Activated T-cell treated with anti-CD3 and anti-CD28 coated beads for 24 hours (primary cell): ENCODE measurements around the gene CCDC190.
"Not testable (repeated sequence)": the region's sequence is repeated elsewhere in the genome, so short reads cannot be mapped to it uniquely, and the experiment has no call there.

Experiments used
- DNase-seq: peaks from one replicate; pipeline ENCODE4 v3.0.0-alpha.2; 2020; ENCODE audit warnings: low read depth

Gene CCDC190

DNA sequence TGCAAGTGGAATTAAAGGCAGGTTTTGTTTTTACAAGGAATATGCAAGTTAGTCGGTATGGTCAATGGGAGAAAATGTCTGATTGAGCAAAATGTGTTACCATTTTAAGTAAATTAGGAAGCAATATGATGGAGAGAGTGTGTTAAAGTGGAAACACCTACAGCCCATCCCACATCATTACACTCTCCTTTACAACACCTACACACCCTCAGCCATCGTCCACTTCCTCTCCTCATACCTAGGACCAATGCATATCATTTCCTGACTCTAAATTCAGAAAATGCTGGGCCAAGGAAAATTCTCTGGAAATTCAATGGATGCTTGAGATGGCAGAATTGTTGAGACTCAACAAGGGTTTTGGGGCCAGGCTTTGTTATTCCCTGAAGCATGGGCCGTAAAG lies 16.4 kb upstream of the CCDC190 start:
- DNase-seq = no peak

DNA sequence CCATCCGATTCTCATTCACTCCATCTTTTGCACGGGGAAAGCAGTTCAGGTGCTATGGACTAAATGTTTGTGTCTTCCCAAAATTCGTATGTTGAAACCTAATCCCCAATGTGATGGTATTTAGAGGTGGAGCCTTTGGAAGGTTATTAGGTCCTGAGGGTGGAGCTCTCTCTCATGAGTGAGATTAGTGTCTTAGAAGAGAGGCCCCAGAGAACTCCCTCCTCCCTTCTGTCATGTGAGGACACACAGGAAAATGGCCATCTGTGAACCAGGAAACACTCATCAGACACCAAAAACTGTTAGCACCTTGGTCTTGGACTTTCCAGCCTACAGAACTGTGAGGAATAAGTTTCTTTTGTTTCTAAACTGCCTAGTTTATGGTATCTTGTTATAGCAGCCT lies 15.8 kb upstream of the CCDC190 start:
- no peak for DNase-seq

DNA sequence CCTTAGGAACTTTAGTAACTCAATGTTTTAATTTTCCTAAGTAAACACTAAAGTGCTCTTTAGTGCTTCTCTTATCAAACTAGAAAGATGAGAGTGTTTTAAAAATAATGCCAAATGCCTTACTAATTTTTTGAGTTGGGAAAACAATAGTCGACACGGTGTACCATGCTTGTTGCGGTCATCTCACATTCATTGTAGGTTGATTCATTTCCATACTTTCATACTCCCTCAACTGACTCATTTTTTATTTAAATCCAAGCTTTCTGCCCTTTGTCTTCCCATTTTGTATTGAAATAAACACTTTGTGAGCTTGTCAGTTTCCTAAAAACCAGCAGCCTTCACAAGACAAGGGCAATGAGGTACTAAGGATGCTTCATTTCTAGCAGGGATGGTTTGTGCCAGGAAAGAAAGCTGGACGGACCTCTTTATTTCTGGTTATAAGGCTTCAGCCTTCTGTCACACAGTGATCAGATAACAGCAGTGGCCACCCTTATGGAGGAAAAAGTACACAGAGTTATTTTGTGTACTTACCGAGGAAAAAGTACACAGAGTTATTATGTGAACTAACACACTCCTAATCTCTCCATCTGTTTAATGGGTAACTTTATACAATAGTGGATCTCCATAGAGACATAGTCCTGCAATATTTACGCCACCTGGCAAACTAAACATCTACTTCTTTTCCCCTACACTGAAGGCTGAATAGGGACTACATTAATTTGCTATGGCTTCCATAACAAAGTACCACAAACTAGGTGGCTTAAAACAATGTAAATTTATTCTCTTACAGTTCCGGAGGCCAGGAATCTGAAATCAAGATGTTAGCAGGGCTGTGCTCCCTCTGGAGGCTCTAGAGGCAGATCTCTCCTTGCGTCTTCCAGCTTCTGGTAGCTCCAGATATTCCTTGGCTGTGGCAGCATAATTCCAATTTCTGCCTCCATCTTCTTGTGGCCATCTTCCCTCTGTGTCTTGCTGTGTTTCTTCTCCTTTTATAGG lies 13.0 kb upstream of the CCDC190 start:
- no peak for DNase-seq

DNA sequence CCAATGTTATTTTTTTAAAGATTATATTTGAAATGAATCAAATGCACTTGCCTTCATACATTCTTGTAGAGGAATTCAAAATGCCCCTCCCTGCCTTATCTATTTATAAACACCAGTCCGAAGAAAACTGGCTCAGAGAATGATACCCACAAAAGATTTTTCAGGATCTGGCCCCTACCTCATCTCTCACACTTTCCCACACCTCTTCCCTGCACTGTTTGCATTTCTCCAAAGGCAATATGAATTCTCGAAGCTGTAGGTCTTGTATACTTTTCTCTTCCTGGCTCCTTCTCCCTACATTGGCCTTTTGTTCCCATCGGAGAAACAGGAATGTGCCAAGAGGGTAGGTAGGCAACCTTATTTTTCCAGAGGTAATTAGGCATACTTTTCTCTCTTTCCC lies 12.0 kb upstream of the CCDC190 start:
- DNase-seq = no peak

DNA sequence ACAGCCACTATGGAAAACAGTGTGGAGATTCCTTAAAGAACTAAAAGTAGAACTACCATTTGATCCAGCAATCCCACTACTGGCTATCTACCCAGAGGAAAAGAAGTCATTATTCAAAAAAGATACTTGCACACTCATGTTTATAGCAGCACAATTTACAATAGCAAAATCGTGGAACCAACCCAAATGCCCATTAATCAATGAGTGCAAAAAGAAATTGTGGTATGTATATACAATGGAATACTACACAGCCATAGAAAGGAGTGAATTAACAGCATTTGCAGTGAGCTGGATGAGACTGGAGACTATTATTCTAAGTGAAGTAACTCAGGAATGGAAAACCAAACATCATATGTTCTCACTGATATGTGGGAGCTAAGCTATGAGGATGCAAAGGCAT lies 10.4 kb upstream of the CCDC190 start:
- DNase-seq = not testable (repeated sequence)

DNA sequence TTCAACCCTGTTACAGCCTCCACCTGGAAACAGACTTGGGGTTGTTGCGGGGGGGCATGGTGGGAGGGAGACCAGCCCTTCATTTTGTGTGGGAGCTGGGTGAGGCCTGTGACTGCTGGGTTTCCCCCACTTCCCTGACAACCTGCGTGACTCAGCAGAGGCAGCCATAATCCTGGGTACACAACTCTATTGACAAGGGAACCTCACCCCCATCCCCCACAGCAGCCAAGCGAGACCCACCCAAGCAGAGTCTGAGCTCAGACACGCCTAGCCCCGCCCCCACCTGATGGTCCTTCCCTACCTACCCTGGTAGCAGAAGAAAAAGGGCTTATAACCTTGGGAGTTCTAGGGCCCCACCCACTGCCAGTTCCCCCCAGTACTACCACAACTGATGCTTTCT lies 8.0 kb upstream of the CCDC190 start:
- no peak for DNase-seq

DNA sequence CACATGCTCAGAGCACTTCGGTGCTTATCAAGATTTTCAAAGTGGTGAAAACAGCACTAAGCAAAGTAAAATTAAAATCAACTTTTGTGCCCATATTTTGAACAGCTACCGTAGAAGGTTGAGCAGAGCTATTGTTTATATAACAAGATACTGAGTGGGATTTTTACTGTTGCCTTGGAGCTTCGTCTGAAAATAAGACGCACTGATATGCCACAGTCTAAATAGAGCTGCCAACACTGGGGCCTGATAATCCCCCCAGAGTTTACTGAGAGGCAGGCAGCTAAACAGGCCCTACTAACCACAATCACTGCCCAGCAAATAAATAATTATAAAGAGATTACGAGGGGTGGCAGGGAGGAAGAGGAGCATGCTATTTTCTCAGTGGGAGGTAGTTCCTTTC lies 650 bp upstream of the CCDC190 start:
- no peak for DNase-seq

DNA sequence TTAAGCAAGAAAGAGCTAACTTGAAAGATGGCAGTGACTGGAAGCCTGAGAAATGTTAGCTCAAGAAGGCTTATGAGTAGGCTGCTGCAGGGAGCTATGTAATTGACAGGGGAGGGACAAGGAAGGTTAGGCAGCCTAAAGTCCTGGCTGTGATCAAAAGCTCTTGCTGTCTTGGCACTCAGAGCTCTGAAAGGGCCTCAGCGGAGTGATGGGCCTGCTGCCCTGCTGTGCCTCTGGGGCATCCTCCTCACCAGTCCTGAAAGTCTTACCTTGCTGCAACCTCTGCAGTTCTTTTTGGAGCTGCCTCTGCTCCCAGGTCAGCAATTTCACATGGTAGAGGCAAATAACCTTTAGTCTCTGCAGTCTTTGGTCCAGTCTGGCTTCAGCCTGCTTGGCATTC lies 1.8 kb downstream of the CCDC190 start:
- no peak for DNase-seq

DNA sequence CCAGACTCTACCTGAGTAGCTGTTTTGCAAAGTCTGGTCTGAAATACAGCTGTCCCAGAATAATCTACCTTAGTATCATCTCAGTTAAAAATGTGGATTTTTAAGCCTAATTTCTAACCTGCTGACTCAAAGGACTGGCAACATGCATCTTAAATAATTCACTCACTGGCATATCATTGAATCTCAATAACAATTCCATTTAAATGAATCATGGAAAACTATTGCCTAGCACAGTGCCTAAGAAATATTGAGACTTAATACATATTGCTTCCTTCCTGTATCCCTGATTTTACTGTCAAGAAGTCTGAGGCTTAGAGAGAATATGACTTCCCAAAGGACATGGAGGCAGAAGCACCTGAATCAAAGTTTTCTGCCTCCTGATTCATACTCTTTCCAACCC lies 3.1 kb downstream of the CCDC190 start:
- DNase-seq = no peak

DNA sequence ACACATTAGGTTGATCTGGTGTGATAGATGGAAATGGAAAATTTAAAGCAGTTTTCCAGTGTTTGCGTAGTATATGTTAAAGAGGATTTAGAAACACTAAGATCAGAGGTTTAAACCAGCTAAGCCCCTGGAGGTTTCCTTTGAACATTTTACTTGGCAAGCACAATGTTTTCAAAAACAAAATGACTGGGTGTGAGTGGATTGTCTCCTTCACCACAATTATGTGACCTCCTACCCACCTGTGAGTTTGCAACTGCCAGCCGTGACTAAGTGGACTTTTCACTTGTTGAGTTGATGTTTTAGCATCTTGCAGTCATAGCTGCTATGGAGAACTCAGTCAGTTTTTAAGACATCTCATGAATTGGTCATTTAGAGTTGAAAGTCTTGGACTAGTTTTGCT lies 4.7 kb downstream of the CCDC190 start:
- DNase-seq = no peak

DNA sequence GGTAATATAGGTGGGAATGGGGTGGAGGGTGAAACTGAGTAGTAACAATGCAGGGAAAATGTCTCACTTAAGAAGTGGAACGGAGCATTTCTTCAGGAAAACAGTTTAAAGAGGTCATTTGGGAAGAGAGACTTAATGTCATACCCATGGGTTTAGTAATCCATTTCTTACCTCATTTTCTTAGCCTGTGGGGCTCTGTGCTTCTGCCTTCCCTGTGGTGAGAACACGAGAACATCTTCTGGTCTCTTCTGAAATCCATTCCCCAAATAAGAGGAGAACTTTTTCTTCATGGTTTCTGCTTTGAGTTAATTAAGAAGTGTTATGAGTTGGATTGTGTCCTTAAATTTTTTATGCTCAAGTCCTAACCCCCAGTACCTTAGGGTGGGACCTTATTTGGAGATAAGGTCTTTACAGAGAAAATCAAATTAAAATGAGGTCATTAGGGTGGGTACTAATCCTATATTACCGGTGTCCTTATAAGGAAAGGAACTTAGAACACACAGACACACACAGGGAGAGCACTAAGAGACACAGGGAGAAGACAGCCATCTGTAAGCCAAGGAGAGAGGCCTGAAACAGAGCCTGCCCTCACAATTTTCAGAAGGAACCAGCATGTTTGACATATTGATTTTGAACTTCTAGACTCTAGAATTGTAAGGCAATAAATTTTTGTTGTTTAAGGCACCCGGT lies 5.4 kb downstream of the CCDC190 start:
- DNase-seq = no peak

DNA sequence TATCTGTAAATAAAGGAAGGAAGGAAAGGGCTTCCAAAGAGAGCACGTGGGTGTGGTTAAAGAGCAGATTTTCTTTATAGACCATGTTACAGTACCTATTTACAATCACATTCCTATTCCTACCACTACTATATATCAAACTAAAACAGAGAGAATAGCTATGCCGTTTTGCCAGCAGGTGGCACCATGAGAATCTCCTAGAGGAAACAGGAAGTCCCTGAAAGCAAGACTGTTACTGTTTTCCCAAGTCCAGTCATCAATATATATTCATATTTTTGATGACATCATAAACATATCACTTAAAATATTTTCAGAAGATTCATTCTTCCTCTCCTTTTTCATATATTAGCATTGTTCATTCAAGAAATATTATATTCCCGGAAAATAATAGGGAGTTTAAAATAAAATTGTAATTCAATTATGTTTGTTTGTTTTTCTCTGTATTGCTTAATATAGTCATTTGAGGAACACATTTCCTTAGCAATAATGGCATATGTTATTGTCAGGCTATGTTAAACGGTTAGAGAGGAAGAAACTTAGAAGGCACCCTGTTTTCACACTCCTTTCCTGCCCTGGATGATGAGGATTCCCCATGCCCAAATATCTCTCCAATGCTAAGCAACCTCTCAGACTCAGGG lies 6.6 kb downstream of the CCDC190 start:
- peak; percentile 29 for DNase-seq

DNA sequence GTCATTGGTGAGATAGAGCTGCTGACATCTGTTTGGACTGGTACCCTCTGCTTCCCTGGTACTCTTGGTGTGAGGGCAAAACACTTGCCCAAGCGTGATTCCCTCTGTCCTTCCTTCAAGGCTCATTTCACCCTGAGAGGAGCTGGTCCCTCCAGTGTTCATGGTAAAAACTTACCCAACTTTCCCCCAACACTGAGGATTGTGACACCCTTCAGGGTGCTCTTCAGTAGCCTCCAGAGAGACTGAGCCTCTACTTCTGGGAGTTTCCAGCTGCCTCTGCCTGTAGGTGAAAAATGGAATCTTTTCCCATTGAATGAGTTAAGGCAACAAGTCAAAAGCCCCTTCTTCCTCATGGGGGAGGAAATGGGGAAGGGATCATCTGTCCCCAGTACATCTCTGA lies 9.6 kb downstream of the CCDC190 start:
- DNase-seq = no peak

DNA sequence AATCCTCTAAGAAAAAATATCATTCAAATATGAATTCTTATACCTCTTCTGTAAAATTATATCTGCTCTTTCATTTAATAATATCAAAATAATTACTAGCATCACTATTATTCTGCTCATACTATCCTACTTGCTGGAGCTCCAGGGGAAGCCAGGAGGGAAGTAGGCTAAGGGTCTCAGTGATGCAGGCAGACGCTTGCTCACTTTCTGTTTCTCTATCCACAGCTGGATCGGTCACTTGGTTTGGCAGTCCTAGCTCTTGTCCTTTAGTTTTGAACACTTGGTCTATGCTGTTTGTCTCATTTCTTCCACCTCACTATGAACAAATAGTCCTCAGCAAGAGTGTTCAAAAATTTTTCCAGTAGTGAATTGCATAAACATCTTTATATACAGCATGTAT lies 11.3 kb downstream of the CCDC190 start:
- DNase-seq = no peak

DNA sequence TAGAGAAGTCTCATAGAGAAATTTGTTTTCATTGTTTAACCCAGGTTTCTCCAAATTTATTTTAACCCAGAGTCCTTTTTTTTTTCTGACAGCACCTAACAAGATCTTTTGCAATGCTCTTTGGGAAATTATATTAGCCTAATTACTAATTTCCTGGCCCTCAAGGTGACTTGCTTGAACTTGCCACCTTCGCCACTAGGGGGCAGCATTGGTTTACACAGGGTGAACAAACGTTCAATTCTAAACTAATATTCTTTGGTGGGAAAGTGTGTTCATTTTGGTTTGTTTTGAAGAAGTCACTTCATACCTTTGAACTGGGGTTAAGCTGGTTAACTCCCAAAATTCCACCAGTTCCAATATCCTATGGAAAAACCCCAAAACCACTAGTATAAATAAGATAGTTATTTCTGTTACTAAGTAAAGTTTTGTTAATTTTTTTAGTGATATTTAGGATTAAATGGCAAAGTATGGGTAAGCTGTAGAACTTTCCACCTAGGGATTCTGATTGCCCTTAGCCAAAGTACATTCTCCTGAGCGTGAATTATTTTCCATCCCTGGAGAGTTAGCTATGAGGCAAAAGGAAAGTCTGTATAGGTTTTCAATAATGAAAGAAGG lies 13.0 kb downstream of the CCDC190 start:
- peak; percentile 64 for DNase-seq

DNA sequence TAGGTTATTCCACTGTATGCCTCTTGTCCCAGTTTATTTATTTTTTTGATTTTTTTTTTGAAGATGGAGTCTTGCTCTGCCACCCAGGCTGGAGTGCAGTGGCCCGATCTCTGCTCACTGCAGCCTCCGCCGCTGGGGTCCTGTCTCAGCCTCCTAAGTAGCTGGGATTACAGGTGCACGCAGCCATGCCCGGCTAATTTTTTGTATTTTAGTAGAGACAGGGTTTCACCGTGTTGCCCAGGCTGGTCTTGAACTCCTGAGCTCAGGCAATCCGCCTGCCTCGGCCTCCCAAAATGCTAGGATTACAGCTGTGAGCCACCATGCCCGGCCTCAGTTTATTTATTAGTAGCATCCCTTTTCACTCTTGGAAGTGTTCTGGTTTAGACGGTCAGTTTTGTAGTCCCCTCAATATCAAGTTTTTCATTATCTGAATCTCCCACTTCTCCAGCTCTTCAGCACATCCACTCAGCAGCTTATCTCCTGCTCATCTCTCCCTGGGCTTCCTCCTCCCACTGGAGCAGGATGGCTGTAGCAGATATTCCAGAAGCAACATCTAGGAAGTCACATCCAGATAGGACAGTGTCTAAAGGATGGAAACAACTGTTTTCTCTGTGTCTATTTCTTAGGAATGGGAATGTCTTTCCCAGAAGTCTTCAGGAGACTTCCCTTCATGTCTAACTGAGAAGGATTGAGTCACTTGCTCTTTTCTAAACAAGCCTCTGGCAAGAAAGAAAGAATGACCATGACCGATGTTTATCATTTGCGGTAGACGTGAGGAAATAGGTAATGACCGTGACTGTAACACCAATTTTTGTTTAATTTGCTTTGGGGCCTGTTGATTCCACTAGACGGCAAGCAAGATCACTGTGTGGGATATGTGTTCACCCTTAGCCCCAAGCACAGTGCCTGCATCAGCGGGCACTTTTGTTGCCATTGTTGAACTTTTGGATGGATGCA lies 14.4 kb downstream of the CCDC190 start:
- DNase-seq = no peak

DNA sequence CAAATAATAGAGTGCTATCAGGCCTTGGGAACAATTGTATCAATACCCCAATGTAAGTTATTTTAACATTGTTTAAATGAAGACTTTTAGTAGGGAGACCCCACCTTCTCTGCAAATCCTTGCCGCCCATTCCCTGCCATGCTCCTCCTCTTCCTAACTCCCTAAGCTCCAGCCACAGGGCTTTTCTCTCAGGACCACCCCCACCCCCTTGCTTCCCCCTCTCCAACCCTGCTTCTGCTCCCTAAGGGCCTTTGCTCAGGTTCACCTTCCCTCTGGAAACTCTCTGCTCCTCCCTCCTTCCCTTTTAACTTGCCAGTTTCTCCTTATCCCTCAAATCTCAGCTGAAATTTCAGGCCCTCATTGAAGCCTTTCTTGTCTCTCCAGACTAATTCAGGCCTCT lies 16.8 kb downstream of the CCDC190 start:
- no peak for DNase-seq

DNA sequence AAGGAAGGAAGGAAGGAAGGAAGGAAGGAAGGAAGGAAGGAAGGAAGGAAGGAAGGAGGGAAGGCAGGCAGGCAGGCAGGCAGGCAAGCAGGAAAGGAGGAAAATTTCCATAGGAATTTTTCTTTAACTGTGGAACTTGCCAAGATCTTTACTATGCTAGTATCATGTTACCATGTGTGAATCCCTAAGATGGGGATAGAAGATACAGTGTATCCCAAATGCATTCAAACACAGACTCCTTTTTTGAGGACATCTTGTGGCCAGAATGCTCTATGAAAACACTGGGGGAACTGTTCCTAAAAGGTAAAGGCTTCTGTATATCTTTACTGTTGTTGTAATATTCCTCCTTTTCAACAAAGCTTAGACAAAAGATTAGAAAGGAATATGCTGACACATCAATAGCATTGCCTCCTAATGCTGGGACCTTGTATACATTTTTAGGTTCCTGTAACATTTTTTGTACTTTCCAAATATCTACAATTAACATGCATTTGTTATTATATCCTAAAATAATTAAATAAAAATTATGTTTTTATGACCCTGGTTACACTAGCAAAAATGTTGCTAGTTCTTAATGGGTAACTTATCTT lies 20.6 kb downstream of the CCDC190 start:
- no peak for DNase-seq

DNA sequence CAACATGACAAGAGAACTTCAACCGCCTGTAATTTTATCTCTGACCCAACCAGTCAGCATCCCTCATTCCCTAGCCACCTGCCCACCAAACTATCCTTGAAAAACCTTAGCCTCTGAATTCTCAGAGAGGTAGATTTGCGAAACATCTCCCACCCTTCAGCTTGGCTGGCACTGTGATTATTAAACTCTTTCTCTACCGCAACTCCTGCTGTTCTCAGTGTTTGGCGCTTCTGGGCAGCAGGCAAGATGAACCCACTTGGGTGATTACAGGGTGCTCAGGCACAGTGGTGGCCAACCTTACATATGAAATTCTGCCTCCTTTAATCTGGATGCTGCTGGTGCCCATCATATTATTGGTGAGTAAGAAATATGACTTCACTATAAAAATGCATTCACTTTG lies 22.1 kb downstream of the CCDC190 start:
- DNase-seq = no peak

DNA sequence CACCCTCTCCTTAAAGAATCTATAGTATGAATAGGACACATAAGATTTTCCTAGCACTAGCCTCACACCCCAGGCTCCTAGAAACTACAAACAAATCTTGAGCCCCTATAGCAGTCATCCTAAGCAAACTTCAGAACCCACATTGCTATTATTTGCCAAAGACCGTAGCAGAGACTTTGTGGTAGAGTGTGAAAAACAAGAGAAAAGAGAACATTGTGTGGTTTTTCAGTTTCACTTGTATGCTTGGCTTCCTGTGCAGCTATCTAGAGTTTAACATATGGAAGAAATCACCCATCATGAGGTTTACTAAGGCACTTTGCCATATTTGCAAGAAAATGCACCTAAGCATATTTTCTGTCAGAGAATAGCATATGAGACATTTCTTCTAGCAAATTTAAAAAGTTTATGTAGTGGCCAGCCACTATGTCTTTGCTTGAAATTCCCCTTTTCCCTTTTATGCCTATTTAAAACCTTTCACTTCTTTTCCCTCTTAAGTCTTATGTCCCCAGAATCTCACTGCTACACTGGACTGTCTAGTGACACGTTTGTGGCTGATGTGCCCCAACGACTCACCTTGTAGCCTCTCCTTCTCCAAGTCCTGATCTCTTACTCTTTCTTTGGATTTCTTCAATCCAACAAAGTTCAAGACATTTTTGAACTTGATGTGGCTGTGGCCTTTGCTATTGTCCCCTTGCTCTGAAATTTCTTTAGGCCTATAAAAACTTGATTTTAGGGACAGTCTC lies 25.6 kb downstream of the CCDC190 start:
- no peak for DNase-seq
